Fibroblast of lung (primary cell): Measurements from ENCODE around the gene LMAN2.

Experiments used
- EZH2 ChIP-seq: IDR thresholded peaks from 2 replicates; pipeline ENCODE4 v1.5.1; 2012; ENCODE audit warnings: low read length, control low read depth, mild to moderate bottlenecking; ENCODE audit errors: missing control alignments
- TF ChIP-seq, protein P1 (sequence below), 2 donors: IDR thresholded peaks in 1 of 2; conservative IDR thresholded peaks in 1 of 2; 1 replicate in 1 of 2; 2 replicates in 1 of 2; pipeline ENCODE4 v1.5.1; 2011 to 2012; ENCODE audit warnings: low read length in 2 of 2, control low read depth in 1 of 2, inconsistent platforms in 1 of 2, low read depth in 1 of 2, mild to moderate bottlenecking in 1 of 2

DNA sequence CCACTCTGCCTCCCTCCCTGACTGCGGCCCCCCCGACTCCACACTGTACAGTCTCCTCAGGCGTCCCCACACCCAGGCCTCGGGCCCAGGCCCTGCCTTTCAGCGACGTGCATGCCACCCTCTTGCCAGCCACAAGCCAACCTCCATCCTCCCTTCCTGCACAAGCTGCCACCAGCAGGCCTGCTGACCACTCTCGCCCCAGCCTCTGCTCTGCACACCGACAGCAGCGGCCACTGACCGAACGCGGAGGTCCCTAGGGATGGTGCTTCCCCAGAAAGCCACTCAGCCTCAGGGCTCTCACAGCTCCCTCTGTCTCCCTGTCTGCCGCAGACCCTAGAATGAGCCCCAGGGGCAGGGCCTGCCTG, 18.6 kb downstream of the LMAN2 start:
- TF ChIP-seq, protein P1, sequence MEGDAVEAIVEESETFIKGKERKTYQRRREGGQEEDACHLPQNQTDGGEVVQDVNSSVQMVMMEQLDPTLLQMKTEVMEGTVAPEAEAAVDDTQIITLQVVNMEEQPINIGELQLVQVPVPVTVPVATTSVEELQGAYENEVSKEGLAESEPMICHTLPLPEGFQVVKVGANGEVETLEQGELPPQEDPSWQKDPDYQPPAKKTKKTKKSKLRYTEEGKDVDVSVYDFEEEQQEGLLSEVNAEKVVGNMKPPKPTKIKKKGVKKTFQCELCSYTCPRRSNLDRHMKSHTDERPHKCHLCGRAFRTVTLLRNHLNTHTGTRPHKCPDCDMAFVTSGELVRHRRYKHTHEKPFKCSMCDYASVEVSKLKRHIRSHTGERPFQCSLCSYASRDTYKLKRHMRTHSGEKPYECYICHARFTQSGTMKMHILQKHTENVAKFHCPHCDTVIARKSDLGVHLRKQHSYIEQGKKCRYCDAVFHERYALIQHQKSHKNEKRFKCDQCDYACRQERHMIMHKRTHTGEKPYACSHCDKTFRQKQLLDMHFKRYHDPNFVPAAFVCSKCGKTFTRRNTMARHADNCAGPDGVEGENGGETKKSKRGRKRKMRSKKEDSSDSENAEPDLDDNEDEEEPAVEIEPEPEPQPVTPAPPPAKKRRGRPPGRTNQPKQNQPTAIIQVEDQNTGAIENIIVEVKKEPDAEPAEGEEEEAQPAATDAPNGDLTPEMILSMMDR (conservative IDR thresholded peaks at IDR 0.05 in 1 of 2, IDR thresholded peaks at IDR 0.05 in 1 of 2; ENCODE audit: low read depth in 1 of 2, low read length in 2 of 2) = no peak
- TF ChIP-seq EZH2 = no peak
